Gastroesophageal sphincter (tissue), 3 donors: ENCODE measurements around the gene NAB2.

Experiments used
- POLR2AphosphoS5 ChIP-seq: sonication (generic); formaldehyde crosslinking; IDR thresholded peaks from one replicate; pipeline ENCODE4 v1.6.1; 2017; ENCODE audit warnings: antibody characterized with exemption
- TF ChIP-seq, protein P1 (sequence below), 4 experiments: fragments of 200-600 bp in 2 of 4; fragments of 450-650 bp in 2 of 4; sonication (generic) in 1 of 4; IDR thresholded peaks; one replicate each; pipeline ENCODE4 v1.5.1; 2017 to 2019; ENCODE audit warnings: antibody characterized with exemption in 4 of 4, mild to moderate bottlenecking in 2 of 4, moderate library complexity in 2 of 4

DNA sequence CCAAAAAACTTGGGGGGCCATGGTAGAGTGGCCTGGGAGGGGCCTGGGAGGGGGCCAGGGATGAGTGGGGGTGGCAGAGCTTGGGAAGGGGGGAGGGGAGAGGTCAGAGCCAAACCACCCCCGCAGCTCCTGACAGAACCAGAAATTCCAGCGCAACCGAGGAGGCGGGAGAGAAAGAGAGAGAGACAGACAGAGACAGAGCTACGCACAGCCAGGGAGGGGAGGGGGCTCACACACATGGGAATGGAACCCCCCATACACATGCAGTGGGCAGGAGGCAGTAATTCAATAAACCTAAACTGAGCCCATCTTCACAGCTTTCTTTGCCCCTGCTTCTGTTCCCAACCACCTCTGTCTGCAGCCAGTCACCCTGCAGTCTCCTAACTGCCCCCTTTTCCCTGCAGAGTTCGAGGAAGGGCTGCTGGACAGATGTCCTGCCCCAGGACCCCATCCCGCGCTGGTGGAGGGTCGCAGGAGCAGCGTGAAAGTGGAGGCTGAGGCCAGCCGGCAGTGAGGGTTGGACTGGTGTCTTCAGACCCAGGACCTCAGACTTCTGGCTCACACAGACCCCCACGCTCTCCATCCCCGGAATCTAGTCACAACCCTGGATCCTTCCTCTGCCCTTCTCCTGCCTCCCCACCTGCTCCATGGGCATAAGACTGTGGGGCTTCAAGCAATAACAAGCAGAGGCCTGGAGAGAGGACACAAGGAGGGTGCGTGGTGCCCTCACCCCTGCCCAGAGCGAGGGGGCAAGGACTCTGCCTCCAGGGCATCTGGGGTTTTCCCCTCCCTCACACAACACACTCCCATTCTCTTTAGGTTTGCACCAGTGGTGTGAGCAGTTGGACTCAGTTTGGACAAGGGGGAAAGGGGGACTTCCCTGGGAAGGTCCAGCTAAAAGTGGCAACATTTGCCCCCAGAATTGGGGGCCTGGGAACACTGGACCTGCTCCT is 5.6 kb downstream of the NAB2 start:
- TF ChIP-seq, protein P1, sequence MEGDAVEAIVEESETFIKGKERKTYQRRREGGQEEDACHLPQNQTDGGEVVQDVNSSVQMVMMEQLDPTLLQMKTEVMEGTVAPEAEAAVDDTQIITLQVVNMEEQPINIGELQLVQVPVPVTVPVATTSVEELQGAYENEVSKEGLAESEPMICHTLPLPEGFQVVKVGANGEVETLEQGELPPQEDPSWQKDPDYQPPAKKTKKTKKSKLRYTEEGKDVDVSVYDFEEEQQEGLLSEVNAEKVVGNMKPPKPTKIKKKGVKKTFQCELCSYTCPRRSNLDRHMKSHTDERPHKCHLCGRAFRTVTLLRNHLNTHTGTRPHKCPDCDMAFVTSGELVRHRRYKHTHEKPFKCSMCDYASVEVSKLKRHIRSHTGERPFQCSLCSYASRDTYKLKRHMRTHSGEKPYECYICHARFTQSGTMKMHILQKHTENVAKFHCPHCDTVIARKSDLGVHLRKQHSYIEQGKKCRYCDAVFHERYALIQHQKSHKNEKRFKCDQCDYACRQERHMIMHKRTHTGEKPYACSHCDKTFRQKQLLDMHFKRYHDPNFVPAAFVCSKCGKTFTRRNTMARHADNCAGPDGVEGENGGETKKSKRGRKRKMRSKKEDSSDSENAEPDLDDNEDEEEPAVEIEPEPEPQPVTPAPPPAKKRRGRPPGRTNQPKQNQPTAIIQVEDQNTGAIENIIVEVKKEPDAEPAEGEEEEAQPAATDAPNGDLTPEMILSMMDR (IDR thresholded peaks at IDR 0.05), result no peak
- TF ChIP-seq POLR2AphosphoS5, result no peak
